Neuronal stem cell (in vitro differentiated cells): ENCODE measurements around the gene TNF.

Source experiments
- DNase-seq: peaks from one replicate; pipeline ENCODE4 v3.0.0-alpha.2; 2013; ENCODE audit warnings: low spot score
- H2AFZ ChIP-seq: one replicate; pipeline ENCODE4 v1.6.1; 2013; ENCODE audit warnings: mild to moderate bottlenecking, low read length, inconsistent platforms
- H2AK5ac ChIP-seq: 2 replicates; pipeline ENCODE4 v1.6.1; 2013; ENCODE audit warnings: low read depth, mild to moderate bottlenecking, inconsistent platforms, low read length, moderate library complexity, mixed read lengths
- H2BK120ac ChIP-seq: 2 replicates; pipeline ENCODE4 v1.6.1; 2013; ENCODE audit warnings: low read depth, mild to moderate bottlenecking, inconsistent platforms, low read length, moderate library complexity, mixed read lengths
- H2BK12ac ChIP-seq: one replicate; pipeline ENCODE4 v1.6.1; 2013; ENCODE audit warnings: low read length, inconsistent platforms
- H2BK15ac ChIP-seq: 2 replicates; pipeline ENCODE4 v1.6.1; 2013; ENCODE audit warnings: mild to moderate bottlenecking, low read length, inconsistent platforms, mixed read lengths
- H2BK5ac ChIP-seq: one replicate; pipeline ENCODE4 v1.6.1; 2013; ENCODE audit warnings: inconsistent platforms, mild to moderate bottlenecking, low read length, moderate library complexity
- H3K14ac ChIP-seq: one replicate; pipeline ENCODE4 v1.6.1; 2013; ENCODE audit warnings: low read length, inconsistent platforms
- H3K18ac ChIP-seq: 2 replicates; pipeline ENCODE4 v1.6.1; 2013; ENCODE audit warnings: low read length, inconsistent platforms
- H3K23ac ChIP-seq: 2 replicates; pipeline ENCODE4 v1.6.1; 2013; ENCODE audit warnings: low read depth, mild to moderate bottlenecking, mixed read lengths, low read length, inconsistent platforms; ENCODE audit not compliant: poor library complexity
- H3K27ac ChIP-seq: replicated peaks from 3 replicates; pipeline ENCODE4 v1.5.1; 2013; ENCODE audit warnings: low read length, inconsistent platforms
- H3K27me3 ChIP-seq, 3 experiments: 2 replicates each; pipeline ENCODE4 v1.6.1; 2013; ENCODE audit warnings: low read length in 3 of 3, mild to moderate bottlenecking in 2 of 3, inconsistent platforms in 1 of 3, low read depth in 1 of 3, mixed read lengths in 1 of 3, moderate library complexity in 1 of 3; ENCODE audit not compliant: control insufficient read depth in 3 of 3, insufficient read depth in 3 of 3
- H3K36me3 ChIP-seq, 2 donors: replicated peaks in 1 of 2; 2 replicates each; pipeline ENCODE4 v1.6.1; 2013; ENCODE audit warnings: low read length in 2 of 2; ENCODE audit not compliant: control insufficient read depth in 2 of 2, insufficient read depth in 2 of 2
- H3K4ac ChIP-seq: 2 replicates; pipeline ENCODE4 v1.6.1; 2013; ENCODE audit warnings: inconsistent platforms, mild to moderate bottlenecking, low read length, moderate library complexity
- H3K4me1 ChIP-seq, 2 donors: 1 replicate in 1 of 2; 2 replicates in 1 of 2; pipeline ENCODE4 v1.6.1; 2013; ENCODE audit warnings: low read length in 2 of 2, low read depth in 1 of 2; ENCODE audit not compliant: control insufficient read depth in 2 of 2, insufficient read depth in 1 of 2
- H3K4me2 ChIP-seq: one replicate; pipeline ENCODE4 v1.6.1; 2013; ENCODE audit warnings: mild to moderate bottlenecking, low read length, inconsistent platforms; ENCODE audit not compliant: insufficient read depth, poor library complexity, severe bottlenecking
- H3K4me3 ChIP-seq, 2 donors: 2 replicates each; pipeline ENCODE4 v1.5.1; 2013; ENCODE audit warnings: low read length in 2 of 2, mild to moderate bottlenecking in 2 of 2, inconsistent platforms in 1 of 2, moderate library complexity in 1 of 2
- H3K79me1 ChIP-seq: one replicate; pipeline ENCODE4 v1.6.1; 2013; ENCODE audit warnings: low read depth, mild to moderate bottlenecking, inconsistent platforms, low read length, moderate library complexity
- H3K9ac ChIP-seq: one replicate; pipeline ENCODE4 v1.6.1; 2013; ENCODE audit warnings: mild to moderate bottlenecking, low read depth, low read length, inconsistent platforms; ENCODE audit not compliant: poor library complexity
- H3K9me3 ChIP-seq, 2 donors: replicated peaks in 1 of 2; 2 replicates each; pipeline versions ENCODE3 to v1.6.1; 2013; ENCODE audit warnings: low read length in 2 of 2, mild to moderate bottlenecking in 2 of 2, inconsistent platforms in 1 of 2, low read depth in 1 of 2, mixed read lengths in 1 of 2, moderate library complexity in 1 of 2; ENCODE audit not compliant: control insufficient read depth in 2 of 2, insufficient read depth in 1 of 2
- H4K8ac ChIP-seq: one replicate; pipeline ENCODE4 v1.6.1; 2013; ENCODE audit warnings: low read depth, mild to moderate bottlenecking, inconsistent platforms, low read length, moderate library complexity
- H4K91ac ChIP-seq: one replicate; pipeline ENCODE4 v1.6.1; 2013; ENCODE audit warnings: low read length, low read depth, mild to moderate bottlenecking, inconsistent platforms; ENCODE audit not compliant: poor library complexity
- WGBS, 2 donors: extraction: QIAGEN DNeasy Blood & Tissue Kit; methylation state at CpG; one replicate each; pipeline ENCODE4 v1.1.7; 2013; ENCODE audit warnings: missing lambda C conversion rate in 2 of 2, mixed read lengths in 1 of 2; ENCODE audit not compliant: insufficient read length in 2 of 2, insufficient replicate concordance in 1 of 2; ENCODE audit errors: extremely low coverage in 2 of 2; 5-methylcytosine and 5-hydroxymethylcytosine counted together

The TNF gene

DNA sequence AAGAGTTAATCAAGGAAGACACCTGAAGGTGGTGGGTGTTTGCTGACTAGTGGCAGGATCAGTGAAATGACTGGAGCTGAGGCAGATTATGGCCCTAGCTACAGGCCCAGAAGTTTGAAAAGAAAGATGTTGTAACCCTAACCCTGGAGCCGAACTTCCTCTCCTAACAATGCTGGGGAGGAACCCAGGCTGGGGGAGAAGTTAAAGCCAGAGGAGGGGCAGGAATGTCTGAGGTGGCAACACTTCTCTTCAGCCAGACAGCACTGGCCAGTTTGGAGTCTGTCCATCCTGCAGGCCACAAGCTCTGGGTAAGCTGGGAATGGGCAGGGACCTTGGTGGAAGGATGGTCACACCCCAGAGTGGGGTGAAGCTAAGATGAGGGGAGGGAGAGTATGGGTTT lies 10.6 kb downstream of the TNF start, which contains the start of gene LST1:
TSS of gene LST1 (plus strand) at position 270 of the 400 bp plus-strand sequence. CDS start 1,023 bp downstream, outside the sequence.
- no peak within 1 kb of the TSS for H2BK120ac ChIP-seq
- no peak for DNase-seq
- peaks cover 4% of the 10 kb centered on the region in 2 donors for H3K4me1 ChIP-seq
- H3K4ac ChIP-seq: no peak within 1 kb of the TSS
- no peaks in the 10 kb centered on the region for H3K79me1 ChIP-seq
- no peak within 1 kb of the TSS for H3K4me3 ChIP-seq
- H3K27me3 ChIP-seq: peaks cover 0 to 19% (median 9%) of the 10 kb centered on the region in 3 experiments
- H3K23ac ChIP-seq: peak within 1 kb of the TSS; percentile 29
- H3K36me3 ChIP-seq: no peaks in the 10 kb centered on the region
- H3K18ac ChIP-seq: peak within 1 kb of the TSS; percentile 65
- no peak within 1 kb of the TSS for H3K9ac ChIP-seq
- no peak within 1 kb of the TSS for H2BK12ac ChIP-seq
- no CpG with 5 or more reads among the region's 1 CpG for WGBS, 2 donors
- H2AFZ ChIP-seq: no peak within 1 kb of the TSS
- no peak within 1 kb of the TSS for H4K8ac ChIP-seq
- H2AK5ac ChIP-seq: no peak within 1 kb of the TSS
- no peak within 1 kb of the TSS for H3K4me2 ChIP-seq
- no peaks in the 10 kb centered on the region for H3K9me3 ChIP-seq
- H3K27ac ChIP-seq: no peak within 1 kb of the TSS
- H3K14ac ChIP-seq: no peak within 1 kb of the TSS
- no peak within 1 kb of the TSS for H2BK5ac ChIP-seq
- H4K91ac ChIP-seq: no peak within 1 kb of the TSS
- H2BK15ac ChIP-seq: peak within 1 kb of the TSS; percentile 20

DNA sequence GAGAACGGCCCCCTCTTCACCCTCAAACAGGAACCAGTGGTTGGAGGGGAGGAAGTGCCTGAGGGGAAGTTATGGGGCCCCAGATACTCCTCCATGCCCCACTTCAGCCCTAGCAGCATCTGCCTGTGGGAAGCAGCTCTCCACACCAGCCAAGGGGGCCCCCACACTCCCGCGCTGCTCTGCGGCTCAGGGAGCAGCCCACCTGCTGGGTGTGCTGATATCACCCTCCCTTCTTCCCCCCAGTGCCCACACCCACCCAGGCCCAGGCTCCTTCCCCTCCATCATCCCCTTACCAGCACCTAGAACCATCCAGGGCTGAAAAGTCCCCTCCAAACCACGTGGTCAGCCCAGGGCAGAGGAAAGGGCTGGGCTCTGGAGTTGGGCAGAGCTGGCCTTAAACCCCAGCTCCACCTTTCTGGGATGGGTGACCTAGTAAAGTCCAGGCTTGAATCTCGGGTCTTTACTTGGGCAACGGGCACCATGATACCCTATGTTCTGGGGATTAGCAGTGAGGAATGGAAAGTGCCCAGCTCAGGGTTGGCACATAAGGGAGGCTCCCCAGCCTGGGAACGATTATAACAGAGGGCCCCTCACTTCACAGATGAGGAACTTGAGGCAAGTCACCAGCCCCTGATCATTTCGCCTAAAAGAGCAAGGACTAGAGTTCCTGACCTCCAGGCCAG lies 11.4 kb downstream of the TNF start:
- no peak overlapping the region for H2BK12ac ChIP-seq
- H3K4me1 ChIP-seq: peaks cover 2 to 4% of the 10 kb centered on the region in 2 donors
- H2BK5ac ChIP-seq: no peak overlapping the region
- H3K4ac ChIP-seq: no peak overlapping the region
- no peak overlapping the region for H3K18ac ChIP-seq
- H4K8ac ChIP-seq: no peak overlapping the region
- no peak overlapping the region for H3K27ac ChIP-seq
- no peak overlapping the region for H3K4me3 ChIP-seq
- peak overlapping the region; percentile 20 for H2BK15ac ChIP-seq
- H3K9me3 ChIP-seq: no peaks in the 10 kb centered on the region
- H3K79me1 ChIP-seq: no peaks in the 10 kb centered on the region
- H3K27me3 ChIP-seq: peaks cover 0 to 16% (median 4%) of the 10 kb centered on the region in 3 experiments
- H3K9ac ChIP-seq: no peak overlapping the region
- H2BK120ac ChIP-seq: no peak overlapping the region
- no peak for DNase-seq
- H3K4me2 ChIP-seq: no peak overlapping the region
- H3K14ac ChIP-seq: no peak overlapping the region
- no peak overlapping the region for H2AK5ac ChIP-seq
- no CpG with 5 or more reads among the region's 9 CpGs for WGBS, 2 donors
- no peak overlapping the region for H2AFZ ChIP-seq
- H3K23ac ChIP-seq: peak overlapping the region; percentile 29
- H4K91ac ChIP-seq: no peak overlapping the region
- no peaks in the 10 kb centered on the region for H3K36me3 ChIP-seq

- no peaks in the 10 kb centered on the region for H3K9me3 ChIP-seq
- WGBS, 2 donors: no CpG with 5 or more reads among the region's 12 CpGs
These were observed 12.7 kb downstream of the TNF start for GRCh38 chr6:31587791-31588777.

More at GRCh38 chr6:31587791-31588777, 12.7 kb downstream of the TNF start:
- Histone ChIP-seq H3K36me3 (no peaks in the 10 kb centered on the region), H3K4me3 (no peak overlapping the region), H3K4me2 (no peak overlapping the region), H4K8ac (peak overlapping the region; percentile 43), H3K4ac (no peak overlapping the region), H3K4me1 (peaks cover 2 to 4% of the 10 kb centered on the region in 2 donors), H4K91ac (no peak overlapping the region), H3K18ac (peak overlapping the region; percentile 64), H3K23ac (no peak overlapping the region), H3K79me1 (no peaks in the 10 kb centered on the region), H3K27ac (no peak overlapping the region), H3K14ac (no peak overlapping the region), H2BK120ac (no peak overlapping the region), H3K27me3 (peaks cover 0 to 11% (median 0%) of the 10 kb centered on the region in 3 experiments), H2BK12ac (no peak overlapping the region), H2BK15ac (peak overlapping the region; percentile 16), H2AFZ (peak overlapping the region; percentile 82), H3K9ac (no peak overlapping the region), H2BK5ac (no peak overlapping the region), H2AK5ac (peak overlapping the region; percentile 70)
- no peak for DNase-seq
